ENCODE data around the gene DLG2.
A peak's percentile ranks its signal among the peaks of the same experiment; 100 is the strongest.

DLG2 gene

DNA sequence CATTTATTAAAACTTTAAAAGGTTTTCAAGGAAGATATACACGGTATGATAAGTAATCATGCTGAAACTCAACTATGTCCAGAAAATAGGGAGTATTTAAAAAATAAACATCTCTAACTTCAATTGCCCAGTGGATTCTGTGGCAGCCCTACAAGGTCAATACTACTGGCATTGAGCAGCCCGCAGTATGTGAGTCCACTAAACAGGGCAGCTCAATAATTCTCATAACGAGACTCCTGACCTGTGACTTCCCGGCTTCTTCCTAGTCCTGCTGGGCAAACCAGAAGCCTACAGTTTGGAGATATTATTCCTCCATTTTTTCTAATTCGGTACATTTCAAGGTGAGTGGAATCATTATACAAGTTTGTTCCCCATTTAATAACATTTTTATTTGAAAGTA is 1760.5 kb downstream of the DLG2 start:
- H3K18ac ChIP-seq (ENCODE audit: low read depth in 1 of 2, low read length in 2 of 2): no peak overlapping the region
- H4K8ac ChIP-seq (ENCODE audit: low read length): no peak overlapping the region
- DNase-seq: no peak
- H3K9ac ChIP-seq (ENCODE audit: low read length): no peak overlapping the region
- H3K9me3 ChIP-seq (ENCODE audit: control insufficient read depth, low read length): no peaks in the 10 kb centered on the region
- no peak overlapping the region for H2BK120ac ChIP-seq (ENCODE audit: low read depth, low read length)
- no peak overlapping the region for H3K23ac ChIP-seq (ENCODE audit: low read length in 2 of 2)
- no peak overlapping the region for H3K4me2 ChIP-seq (ENCODE audit: low read length, poor library complexity, severe bottlenecking)
- H3K14ac ChIP-seq (ENCODE audit: low read length in 2 of 2): no peak overlapping the region
- no peak overlapping the region for H2BK15ac ChIP-seq (ENCODE audit: low read depth, poor library complexity, severe bottlenecking)
- no peak overlapping the region for H3K27ac ChIP-seq (ENCODE audit: low read length, poor library complexity, severe bottlenecking)
- H3K4me3 ChIP-seq (ENCODE audit: insufficient read depth in 1 of 2, low read depth in 1 of 2, low read length in 2 of 2): no peak overlapping the region
- WGBS: 93% methylated on average over 3 of the region's 5 CpGs
- no peak overlapping the region for H2AK5ac ChIP-seq (ENCODE audit: low read length, severe bottlenecking)
- H2AFZ ChIP-seq (ENCODE audit: low read depth, low read length): no peak overlapping the region
- no peak overlapping the region for H4K91ac ChIP-seq (ENCODE audit: low read length)
- H3K36me3 ChIP-seq (ENCODE audit: control insufficient read depth in 1 of 2, insufficient read depth in 2 of 2, low read depth in 1 of 2, low read length in 2 of 2): no peaks in the 10 kb centered on the region
- H2BK5ac ChIP-seq (ENCODE audit: low read depth, low read length, poor library complexity, severe bottlenecking): no peak overlapping the region
- no peaks in the 10 kb centered on the region for H3K79me1 ChIP-seq (replicated peaks; ENCODE audit: low read length, poor library complexity, severe bottlenecking)
- H3K4ac ChIP-seq (ENCODE audit: low read depth in 1 of 2, low read length in 2 of 2): no peak overlapping the region
- no peak overlapping the region for H2BK12ac ChIP-seq (ENCODE audit: low read length in 2 of 2)
- H3K27me3 ChIP-seq (ENCODE audit: control insufficient read depth in 1 of 2, insufficient read depth in 1 of 2, low read length in 2 of 2): no peaks in the 10 kb centered on the region
- no peaks in the 10 kb centered on the region for H3K4me1 ChIP-seq (ENCODE audit: control insufficient read depth, insufficient read depth, low read depth, low read length)

DNA sequence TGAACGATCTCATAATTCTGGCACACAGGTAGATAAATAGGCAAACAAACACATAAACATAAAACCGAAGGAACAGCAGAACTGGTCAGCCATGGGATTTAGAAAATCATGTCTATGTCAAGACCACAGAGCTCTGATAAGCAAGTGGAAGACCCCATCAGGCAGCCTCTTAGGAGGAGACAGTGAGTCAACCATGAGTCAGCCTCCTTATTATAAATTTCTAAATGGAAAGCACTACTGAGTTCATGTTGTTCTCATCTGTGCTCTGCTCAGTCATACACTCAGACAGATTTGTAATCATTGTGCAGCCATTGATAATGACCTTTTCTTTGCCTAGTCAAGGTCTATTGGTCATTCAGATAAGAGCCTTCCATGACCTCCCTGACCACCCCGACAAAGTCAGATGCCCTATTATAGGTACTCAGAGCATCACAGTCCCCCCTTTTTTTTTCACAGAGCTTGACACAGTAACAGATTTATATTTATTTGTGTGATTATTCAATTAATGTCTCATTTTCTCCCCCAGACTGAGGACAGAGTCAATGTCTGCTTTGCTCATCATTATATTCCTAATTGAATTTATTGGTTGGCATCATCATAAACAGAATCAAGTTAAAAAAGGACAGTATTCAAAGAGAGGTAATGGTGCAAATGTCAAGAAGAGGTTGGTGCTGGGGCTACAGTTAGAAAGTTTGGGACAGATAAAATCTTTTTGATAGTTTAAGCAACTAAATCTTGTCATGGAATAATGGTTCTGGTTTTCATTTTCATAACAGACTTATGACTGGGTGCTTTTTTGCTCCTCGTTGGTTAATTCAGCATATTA is 1761.3 kb downstream of the DLG2 start:
- no peaks in the 10 kb centered on the region for H3K4me1 ChIP-seq (ENCODE audit: control insufficient read depth, insufficient read depth, low read depth, low read length)
- H2BK120ac ChIP-seq (ENCODE audit: low read depth, low read length): no peak overlapping the region
- H3K9ac ChIP-seq (ENCODE audit: low read length): no peak overlapping the region
- no peaks in the 10 kb centered on the region for H3K36me3 ChIP-seq (ENCODE audit: control insufficient read depth in 1 of 2, insufficient read depth in 2 of 2, low read depth in 1 of 2, low read length in 2 of 2)
- H4K8ac ChIP-seq (ENCODE audit: low read length): no peak overlapping the region
- no peak overlapping the region for H3K23ac ChIP-seq (ENCODE audit: low read length in 2 of 2)
- H3K79me1 ChIP-seq (replicated peaks; ENCODE audit: low read length, poor library complexity, severe bottlenecking): no peaks in the 10 kb centered on the region
- H4K91ac ChIP-seq (ENCODE audit: low read length): no peak overlapping the region
- no peak overlapping the region for H3K18ac ChIP-seq (ENCODE audit: low read depth in 1 of 2, low read length in 2 of 2)
- DNase-seq: peak; percentile 89
- no peak overlapping the region for H3K27ac ChIP-seq (ENCODE audit: low read length, poor library complexity, severe bottlenecking)
- no peak overlapping the region for H2BK15ac ChIP-seq (ENCODE audit: low read depth, poor library complexity, severe bottlenecking)
- H3K4me3 ChIP-seq (ENCODE audit: insufficient read depth in 1 of 2, low read depth in 1 of 2, low read length in 2 of 2): no peak overlapping the region
- no peaks in the 10 kb centered on the region for H3K27me3 ChIP-seq (ENCODE audit: control insufficient read depth in 1 of 2, insufficient read depth in 1 of 2, low read length in 2 of 2)
- H3K9me3 ChIP-seq (ENCODE audit: control insufficient read depth, low read length): no peaks in the 10 kb centered on the region
- H2BK12ac ChIP-seq (ENCODE audit: low read length in 2 of 2): no peak overlapping the region
- H2AK5ac ChIP-seq (ENCODE audit: low read length, severe bottlenecking): no peak overlapping the region
- H3K4me2 ChIP-seq (ENCODE audit: low read length, poor library complexity, severe bottlenecking): no peak overlapping the region
- H2AFZ ChIP-seq (ENCODE audit: low read depth, low read length): no peak overlapping the region
- H2BK5ac ChIP-seq (ENCODE audit: low read depth, low read length, poor library complexity, severe bottlenecking): no peak overlapping the region
- 43% methylated on average over 1 of the region's 4 CpGs for WGBS
- no peak overlapping the region for H3K14ac ChIP-seq (ENCODE audit: low read length in 2 of 2)
- H3K4ac ChIP-seq (ENCODE audit: low read depth in 1 of 2, low read length in 2 of 2): no peak overlapping the region

DNA sequence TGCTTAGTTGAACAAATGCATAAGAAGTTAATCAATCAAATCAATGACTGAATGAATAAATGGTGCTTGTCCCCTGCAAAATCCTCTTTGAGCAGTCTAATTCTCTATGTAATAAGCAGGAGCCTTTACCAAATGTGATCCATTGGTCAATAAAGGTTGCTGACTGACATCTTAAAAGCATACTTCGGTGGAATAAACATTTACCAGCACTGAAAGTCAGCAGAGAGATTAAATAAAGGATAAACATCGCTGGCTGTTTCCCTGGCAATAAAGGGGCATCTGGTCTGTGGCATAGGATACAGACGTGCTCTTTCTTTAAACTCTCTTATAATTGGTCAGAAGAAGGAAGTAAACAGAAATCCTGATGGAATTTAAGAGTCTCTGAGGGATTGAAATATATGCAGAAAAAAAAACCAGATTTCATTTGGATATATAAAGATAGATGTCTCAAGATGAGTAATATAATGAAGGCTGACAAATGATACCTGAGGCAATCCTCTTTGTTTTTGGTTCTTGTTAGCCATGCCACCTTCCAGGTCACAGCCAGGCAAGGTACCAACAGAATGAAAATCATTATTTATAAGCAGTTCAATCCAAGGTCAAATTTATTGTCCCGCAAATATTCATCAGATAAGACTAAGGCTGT is 1762.6 kb downstream of the DLG2 start:
- no peak overlapping the region for H3K9ac ChIP-seq (ENCODE audit: low read length)
- H3K4me3 ChIP-seq (ENCODE audit: insufficient read depth in 1 of 2, low read depth in 1 of 2, low read length in 2 of 2): no peak overlapping the region
- no peak overlapping the region for H4K8ac ChIP-seq (ENCODE audit: low read length)

GRCh38 chr11:83863272-83863671 is 1763.9 kb downstream of the DLG2 start:
- Histone ChIP-seq H3K4me1 (ENCODE audit: control insufficient read depth, insufficient read depth, low read depth, low read length) (no peaks in the 10 kb centered on the region), H2AFZ (ENCODE audit: low read depth, low read length) (no peak overlapping the region), H3K4me3 (ENCODE audit: insufficient read depth in 1 of 2, low read depth in 1 of 2, low read length in 2 of 2) (no peak overlapping the region), H3K36me3 (ENCODE audit: control insufficient read depth in 1 of 2, insufficient read depth in 2 of 2, low read depth in 1 of 2, low read length in 2 of 2) (no peaks in the 10 kb centered on the region), H3K4ac (ENCODE audit: low read depth in 1 of 2, low read length in 2 of 2) (no peak overlapping the region), H3K27ac (ENCODE audit: low read length, poor library complexity, severe bottlenecking) (no peak overlapping the region), H4K91ac (ENCODE audit: low read length) (no peak overlapping the region), H2BK120ac (ENCODE audit: low read depth, low read length) (no peak overlapping the region), H2BK15ac (ENCODE audit: low read depth, poor library complexity, severe bottlenecking) (no peak overlapping the region), H3K27me3 (ENCODE audit: control insufficient read depth in 1 of 2, insufficient read depth in 1 of 2, low read length in 2 of 2) (no peaks in the 10 kb centered on the region), H2BK5ac (ENCODE audit: low read depth, low read length, poor library complexity, severe bottlenecking) (no peak overlapping the region), H2AK5ac (ENCODE audit: low read length, severe bottlenecking) (no peak overlapping the region), H3K23ac (ENCODE audit: low read length in 2 of 2) (no peak overlapping the region), H3K18ac (ENCODE audit: low read depth in 1 of 2, low read length in 2 of 2) (no peak overlapping the region), H3K79me1 (replicated peaks; ENCODE audit: low read length, poor library complexity, severe bottlenecking) (no peaks in the 10 kb centered on the region), H2BK12ac (ENCODE audit: low read length in 2 of 2) (no peak overlapping the region), H3K14ac (ENCODE audit: low read length in 2 of 2) (no peak overlapping the region), H3K9ac (ENCODE audit: low read length) (no peak overlapping the region), H3K4me2 (ENCODE audit: low read length, poor library complexity, severe bottlenecking) (no peak overlapping the region), H4K8ac (ENCODE audit: low read length) (no peak overlapping the region), H3K9me3 (ENCODE audit: control insufficient read depth, low read length) (no peaks in the 10 kb centered on the region)
- no peak for DNase-seq
- 57% methylated on average over 2 of the region's 2 CpGs for WGBS

More for the DNA sequence above, 1762.6 kb downstream of the DLG2 start:
- peak; percentile 46 for DNase-seq
- no peak overlapping the region for H2AFZ ChIP-seq (ENCODE audit: low read depth, low read length)
- H3K4me1 ChIP-seq (ENCODE audit: control insufficient read depth, insufficient read depth, low read depth, low read length): no peaks in the 10 kb centered on the region
- no peak overlapping the region for H4K91ac ChIP-seq (ENCODE audit: low read length)
- no peaks in the 10 kb centered on the region for H3K36me3 ChIP-seq (ENCODE audit: control insufficient read depth in 1 of 2, insufficient read depth in 2 of 2, low read depth in 1 of 2, low read length in 2 of 2)
- no peak overlapping the region for H3K18ac ChIP-seq (ENCODE audit: low read depth in 1 of 2, low read length in 2 of 2)
- 43% methylated on average over 4 of the region's 4 CpGs for WGBS
- H2BK12ac ChIP-seq (ENCODE audit: low read length in 2 of 2): no peak overlapping the region
- H2AK5ac ChIP-seq (ENCODE audit: low read length, severe bottlenecking): no peak overlapping the region
- H2BK5ac ChIP-seq (ENCODE audit: low read depth, low read length, poor library complexity, severe bottlenecking): no peak overlapping the region
- no peak overlapping the region for H3K27ac ChIP-seq (ENCODE audit: low read length, poor library complexity, severe bottlenecking)
- no peaks in the 10 kb centered on the region for H3K79me1 ChIP-seq (replicated peaks; ENCODE audit: low read length, poor library complexity, severe bottlenecking)
- no peak overlapping the region for H2BK15ac ChIP-seq (ENCODE audit: low read depth, poor library complexity, severe bottlenecking)
- no peak overlapping the region for H3K4me2 ChIP-seq (ENCODE audit: low read length, poor library complexity, severe bottlenecking)
- H3K4ac ChIP-seq (ENCODE audit: low read depth in 1 of 2, low read length in 2 of 2): no peak overlapping the region
- no peak overlapping the region for H3K23ac ChIP-seq (ENCODE audit: low read length in 2 of 2)
- no peak overlapping the region for H2BK120ac ChIP-seq (ENCODE audit: low read depth, low read length)
- H3K14ac ChIP-seq (ENCODE audit: low read length in 2 of 2): no peak overlapping the region
- no peaks in the 10 kb centered on the region for H3K9me3 ChIP-seq (ENCODE audit: control insufficient read depth, low read length)
- no peaks in the 10 kb centered on the region for H3K27me3 ChIP-seq (ENCODE audit: control insufficient read depth in 1 of 2, insufficient read depth in 1 of 2, low read length in 2 of 2)

Data from mesenchymal stem cell (in vitro differentiated cells and primary cell).